NCI-H748 treated with DMSO at 0.1 percent for 48 hours (cell line): ENCODE data around the gene CTNNA1.

ENCODE experiments used
- DNase-seq: peaks from one replicate; lab custom pipeline; 2025; lab: John Stamatoyannopoulos, UW

Gene CTNNA1

GRCh38 chr5:138949223-138949574, 196.0 kb downstream of the CTNNA1 start:
- no peak for DNase-seq

- DNase-seq, result no peak
These were observed 196.8 kb downstream of the CTNNA1 start for GRCh38 chr5:138949988-138950387.

- no peak for DNase-seq
These were observed 197.3 kb downstream of the CTNNA1 start for GRCh38 chr5:138950421-138951031.

- DNase-seq, result no peak
These were observed 198.1 kb downstream of the CTNNA1 start for GRCh38 chr5:138951091-138951985.

GRCh38 chr5:138951986-138952735, 198.9 kb downstream of the CTNNA1 start:
- no peak for DNase-seq

- DNase-seq, result no peak
These were observed 199.7 kb downstream of the CTNNA1 start for GRCh38 chr5:138952962-138953361.

- DNase-seq, result peak; percentile 33
These were observed 200.4 kb downstream of the CTNNA1 start for GRCh38 chr5:138953387-138954256.

- no peak for DNase-seq
These were observed 201.2 kb downstream of the CTNNA1 start for GRCh38 chr5:138954257-138955012.

- peak; percentile 98 for DNase-seq
These were observed 201.9 kb downstream of the CTNNA1 start for GRCh38 chr5:138955013-138955660.

GRCh38 chr5:138955671-138956295, 202.6 kb downstream of the CTNNA1 start:
- DNase-seq, result no peak

- no peak for DNase-seq
These were observed 203.6 kb downstream of the CTNNA1 start for GRCh38 chr5:138956801-138957200.

GRCh38 chr5:138960145-138960692, 207.0 kb downstream of the CTNNA1 start:
- peak; percentile 85 for DNase-seq

GRCh38 chr5:138961221-138961620, 208.0 kb downstream of the CTNNA1 start:
- no peak for DNase-seq

- no peak for DNase-seq
These were observed 208.5 kb downstream of the CTNNA1 start for GRCh38 chr5:138961729-138962128.

- no peak for DNase-seq
These were observed 209.6 kb downstream of the CTNNA1 start for GRCh38 chr5:138962614-138963370.

- DNase-seq, result no peak
These were observed 210.6 kb downstream of the CTNNA1 start for GRCh38 chr5:138963763-138964371.

GRCh38 chr5:138964647-138965201, 211.5 kb downstream of the CTNNA1 start:
- DNase-seq, result no peak

- DNase-seq, result no peak
These were observed 212.4 kb downstream of the CTNNA1 start for GRCh38 chr5:138965626-138966025.
